Measurements from ENCODE around the gene TMEM156. TPM values are rescaled to one million over a fixed set of nuclear protein-coding genes. Genes with fewer than 3 reads are reported as not detected.
A peak's percentile ranks its signal among the peaks of the same experiment; 100 is the strongest.

TMEM156 gene
- polyA plus RNA-seq, 3 donors, result 0.31 to 1.1 (median 0.43) TPM

DNA sequence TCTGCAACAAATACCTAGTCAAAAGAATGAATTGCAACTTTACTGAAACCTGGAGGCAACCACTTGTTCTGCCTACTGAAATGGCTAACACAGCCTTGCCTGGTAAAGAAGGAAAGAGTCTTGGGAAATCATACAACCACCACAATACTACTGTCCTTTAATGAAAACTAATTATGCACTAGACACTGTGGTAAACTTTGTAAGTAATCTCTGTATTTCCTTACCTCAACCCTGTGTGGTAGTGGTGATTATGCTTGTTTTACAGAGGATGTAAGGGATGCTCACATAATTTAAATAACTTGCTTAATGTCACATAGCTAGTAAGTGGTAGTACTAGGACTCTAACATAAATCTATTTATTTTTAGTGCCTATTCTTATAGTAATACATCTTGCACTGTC is 44.7 kb downstream of the TMEM156 start:
- H3K4me3 Mint-ChIP-seq, result no peak overlapping the region
- Histone ChIP-seq H2AFZ (ENCODE audit: insufficient read depth, low read depth, low read length, poor library complexity, severe bottlenecking) (no peak overlapping the region), H3K27ac (ENCODE audit: low read depth in 1 of 2, low read length in 2 of 2) (no peak overlapping the region), H3K27me3 (ENCODE audit: control insufficient read depth in 2 of 2, insufficient read depth in 2 of 2, low read length in 2 of 2) (no peaks in the 10 kb centered on the region), H3K4me2 (replicated peaks; ENCODE audit: extremely low read depth, low read length, poor library complexity, severe bottlenecking) (no peak overlapping the region), H3K9me3 (replicated peaks in 1 of 2; ENCODE audit: control insufficient read depth in 1 of 2, insufficient read depth in 1 of 2, low read length in 2 of 2) (no peaks in the 10 kb centered on the region), H3K4me1 (ENCODE audit: control insufficient read depth in 1 of 2, insufficient read depth in 2 of 2, low read length in 2 of 2) (peaks cover 6 to 7% of the 10 kb centered on the region in 2 donors), H3K36me3 (replicated peaks in 1 of 2; ENCODE audit: control insufficient read depth in 1 of 2, insufficient read depth in 2 of 2, low read length in 2 of 2) (no peaks in the 10 kb centered on the region), H3K9ac (ENCODE audit: insufficient read depth, low read length, poor library complexity, severe bottlenecking) (no peak overlapping the region), H3K79me2 (ENCODE audit: insufficient read depth, low read length) (no peaks in the 10 kb centered on the region), H4K20me1 (ENCODE audit: insufficient read depth, low read length) (no peaks in the 10 kb centered on the region), H3K4me3 (replicated peaks in 1 of 3; ENCODE audit: low read depth in 2 of 3, low read length in 3 of 3) (no peak overlapping the region)
- intact Hi-C loops (cut with micrococcal nuclease), result loop anchor here in 1 of 2 donors (10.0 kb wide), 1 partner anchor 57 kb away; no protein-coding TSS in a partner anchor
- peaks cover 17% of the 10 kb centered on the region for H3K4me1 Mint-ChIP-seq
- DNase-seq, result no peak
- peaks cover 0 to 4% (median 0%) of the 10 kb centered on the region in 7 donors for H3K9me3 Mint-ChIP-seq
- H3K27me3 Mint-ChIP-seq (ENCODE audit: low read depth in 3 of 3), result no peaks in the 10 kb centered on the region
- TF ChIP-seq, protein P1, sequence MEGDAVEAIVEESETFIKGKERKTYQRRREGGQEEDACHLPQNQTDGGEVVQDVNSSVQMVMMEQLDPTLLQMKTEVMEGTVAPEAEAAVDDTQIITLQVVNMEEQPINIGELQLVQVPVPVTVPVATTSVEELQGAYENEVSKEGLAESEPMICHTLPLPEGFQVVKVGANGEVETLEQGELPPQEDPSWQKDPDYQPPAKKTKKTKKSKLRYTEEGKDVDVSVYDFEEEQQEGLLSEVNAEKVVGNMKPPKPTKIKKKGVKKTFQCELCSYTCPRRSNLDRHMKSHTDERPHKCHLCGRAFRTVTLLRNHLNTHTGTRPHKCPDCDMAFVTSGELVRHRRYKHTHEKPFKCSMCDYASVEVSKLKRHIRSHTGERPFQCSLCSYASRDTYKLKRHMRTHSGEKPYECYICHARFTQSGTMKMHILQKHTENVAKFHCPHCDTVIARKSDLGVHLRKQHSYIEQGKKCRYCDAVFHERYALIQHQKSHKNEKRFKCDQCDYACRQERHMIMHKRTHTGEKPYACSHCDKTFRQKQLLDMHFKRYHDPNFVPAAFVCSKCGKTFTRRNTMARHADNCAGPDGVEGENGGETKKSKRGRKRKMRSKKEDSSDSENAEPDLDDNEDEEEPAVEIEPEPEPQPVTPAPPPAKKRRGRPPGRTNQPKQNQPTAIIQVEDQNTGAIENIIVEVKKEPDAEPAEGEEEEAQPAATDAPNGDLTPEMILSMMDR (IDR thresholded peaks at IDR 0.05), result no peak
- peaks cover 0 to 1% of the 10 kb centered on the region in 2 donors for H3K36me3 Mint-ChIP-seq
- no peak overlapping the region for H3K27ac Mint-ChIP-seq

DNA sequence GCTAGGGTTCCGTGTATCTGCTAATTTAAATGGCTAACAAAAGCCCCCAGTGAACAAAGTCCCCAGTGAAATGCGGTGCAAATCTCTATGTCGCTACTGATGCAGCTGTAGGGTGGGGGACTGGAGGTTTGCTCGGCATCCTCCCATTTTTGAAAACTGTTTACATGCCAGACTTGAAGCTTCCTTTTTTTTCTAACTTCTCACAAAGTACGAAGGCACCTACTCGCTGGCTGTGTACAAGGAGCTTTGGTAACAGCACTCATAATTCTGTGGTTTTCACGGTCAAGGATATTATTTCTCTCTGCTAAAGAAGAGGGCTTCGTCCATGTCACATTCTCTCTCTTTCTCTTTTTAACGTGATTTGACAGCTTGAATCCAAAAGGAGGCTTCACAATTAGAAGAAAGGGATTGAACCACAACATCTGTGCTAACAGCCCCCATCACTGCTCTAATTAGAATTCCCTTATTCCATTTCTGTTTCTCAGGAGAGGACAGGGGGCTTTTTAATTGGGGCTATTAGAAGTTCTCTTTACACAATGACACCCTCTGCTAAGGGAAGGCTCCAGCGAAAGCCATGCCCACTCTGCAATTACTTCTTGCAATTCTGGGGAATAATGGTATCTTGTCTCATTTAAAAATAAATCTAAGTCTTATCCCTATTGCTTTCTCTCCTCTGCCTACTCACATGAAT is 46.7 kb downstream of the TMEM156 start:
- peak overlapping the region in 1 of 2 donors; percentile 14 for H3K27ac ChIP-seq (ENCODE audit: low read depth in 1 of 2, low read length in 2 of 2)
- Mint-ChIP-seq H3K36me3 (peaks cover 0 to 3% of the 10 kb centered on the region in 2 donors), H3K4me3 (peak overlapping the region; percentile 39 to 67), H3K9me3 (peaks cover 0 to 4% (median 0%) of the 10 kb centered on the region in 7 donors), H3K4me1 (peaks cover 27% of the 10 kb centered on the region), H3K27ac (peak overlapping the region in 1 of 7 donors; percentile 12), H3K27me3 (ENCODE audit: low read depth in 3 of 3) (no peaks in the 10 kb centered on the region)
- intact Hi-C loops (cut with micrococcal nuclease), result loop anchor here in 1 of 2 donors (10.0 kb wide), 1 partner anchor 59 kb away; no protein-coding TSS in a partner anchor
- peaks cover 11 to 12% of the 10 kb centered on the region in 2 donors for H3K4me1 ChIP-seq (ENCODE audit: control insufficient read depth in 1 of 2, insufficient read depth in 2 of 2, low read length in 2 of 2)
- no peaks in the 10 kb centered on the region for H3K79me2 ChIP-seq (ENCODE audit: insufficient read depth, low read length)
- H3K27me3 ChIP-seq (ENCODE audit: control insufficient read depth in 2 of 2, insufficient read depth in 2 of 2, low read length in 2 of 2), result no peaks in the 10 kb centered on the region
- H4K20me1 ChIP-seq (ENCODE audit: insufficient read depth, low read length), result no peaks in the 10 kb centered on the region
- H3K4me2 ChIP-seq (replicated peaks; ENCODE audit: extremely low read depth, low read length, poor library complexity, severe bottlenecking), result peak overlapping the region; percentile 42
- TF ChIP-seq, protein P1 (IDR thresholded peaks at IDR 0.05), result no peak
- H3K36me3 ChIP-seq (replicated peaks in 1 of 2; ENCODE audit: control insufficient read depth in 1 of 2, insufficient read depth in 2 of 2, low read length in 2 of 2), result no peaks in the 10 kb centered on the region
- no peaks in the 10 kb centered on the region for H3K9me3 ChIP-seq (replicated peaks in 1 of 2; ENCODE audit: control insufficient read depth in 1 of 2, insufficient read depth in 1 of 2, low read length in 2 of 2)
- H3K9ac ChIP-seq (ENCODE audit: insufficient read depth, low read length, poor library complexity, severe bottlenecking), result no peak overlapping the region
- 0% methylated on average over 2 of the region's 10 CpGs for WGBS (ENCODE audit: insufficient coverage)
- peak overlapping the region in 1 of 3 experiments; percentile 36 for H3K4me3 ChIP-seq (replicated peaks in 1 of 3; ENCODE audit: low read depth in 2 of 3, low read length in 3 of 3)
- peak in 1 of 3 donors; percentile 3 for DNase-seq
- H2AFZ ChIP-seq (ENCODE audit: insufficient read depth, low read depth, low read length, poor library complexity, severe bottlenecking), result peak overlapping the region; percentile 75

Measured in CD14-positive monocyte (primary cell).